Measurements from ENCODE around the gene SSR1. TPM values are rescaled to one million over a fixed set of nuclear protein-coding genes. Genes with fewer than 3 reads are reported as not detected.
A peak's percentile ranks its signal among the peaks of the same experiment; 100 is the strongest.

Gene SSR1
- total RNA-seq, 2 experiments from 2014 or later: 31.6 to 138 TPM

DNA sequence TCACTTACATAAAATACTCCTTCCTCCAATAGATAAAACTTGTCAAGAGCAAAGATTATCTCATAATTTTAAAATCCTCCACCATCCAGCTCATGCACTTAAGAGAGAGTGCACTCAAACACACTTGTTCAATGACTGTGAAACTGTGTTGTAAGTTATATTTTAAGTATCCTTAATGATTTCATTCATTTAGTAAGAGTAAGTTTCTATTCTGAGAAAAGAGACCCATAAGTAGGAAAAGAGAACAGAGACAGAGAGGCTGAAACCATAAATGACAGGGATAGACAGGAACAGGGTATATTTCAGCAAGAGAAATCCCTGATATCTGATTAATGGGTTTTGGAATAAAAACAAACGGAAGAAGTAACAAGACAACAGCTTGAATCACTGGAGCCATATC, 8.2 kb downstream of the SSR1 start:
- POLR2A ChIA-PET: interaction anchor here (1.3 to 1.9 kb wide), 2 partner anchors 8 to 11 kb away, joined by 5 to 9 read pairs; no protein-coding TSS in a partner anchor
- H2AFZ ChIP-seq (ENCODE audit: low read length): no peak overlapping the region

DNA sequence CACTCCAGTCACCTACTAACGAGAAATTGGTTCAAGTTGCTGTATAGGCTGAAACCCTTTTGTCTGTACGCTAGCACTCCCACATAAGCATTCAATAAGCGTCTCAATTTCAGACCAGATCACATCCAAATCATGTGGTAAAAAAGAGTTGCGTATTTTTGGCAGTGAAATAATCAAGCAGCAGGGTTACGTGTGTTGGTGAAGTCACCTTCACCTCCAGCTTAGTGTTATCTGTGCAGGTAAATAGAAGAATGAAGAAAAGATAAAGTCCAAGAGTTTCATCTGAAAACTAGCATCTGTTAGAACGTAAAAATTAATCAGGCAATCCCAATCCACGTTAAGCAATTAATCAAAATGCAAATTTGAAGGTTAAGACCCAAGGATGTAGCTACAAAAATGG, 11.3 kb downstream of the SSR1 start:
- H3K9me3 ChIP-seq (ENCODE audit: low read length): no peaks in the 10 kb centered on the region
- H3K36me3 ChIP-seq (ENCODE audit: insufficient read depth, low read length): peaks cover 96% of the 10 kb centered on the region
- ChIA-PET CTCF (ENCODE audit: unreplicated experiment) (no interaction called here), POLR2A (interaction anchor here (1.0 to 1.9 kb wide), 2 partner anchors 16 to 94 kb away, joined by 3 to 4 read pairs; no protein-coding TSS in a partner anchor)
- no peak overlapping the region for H2AFZ ChIP-seq (ENCODE audit: low read length)
- H4K20me1 ChIP-seq (ENCODE audit: insufficient read depth, low read length): peaks cover 4% of the 10 kb centered on the region; the same call in 1 of the 2 replicates
- no peak overlapping the region for H3K4me3 ChIP-seq (ENCODE audit: low read depth, low read length, poor library complexity, severe bottlenecking)
- H3K9me2 ChIP-seq (ENCODE audit: insufficient read depth, low read length): no peaks in the 10 kb centered on the region
- BruUV-seq (replicated peaks): TSS peak; percentile 7
- H3K4me1 ChIP-seq (ENCODE audit: insufficient read depth, low read length, poor library complexity, severe bottlenecking): no peaks in the 10 kb centered on the region
- intact Hi-C loops (cut with micrococcal nuclease; ENCODE audit: unreplicated experiment): no loop called here
- TF ChIP-seq, protein P1, sequence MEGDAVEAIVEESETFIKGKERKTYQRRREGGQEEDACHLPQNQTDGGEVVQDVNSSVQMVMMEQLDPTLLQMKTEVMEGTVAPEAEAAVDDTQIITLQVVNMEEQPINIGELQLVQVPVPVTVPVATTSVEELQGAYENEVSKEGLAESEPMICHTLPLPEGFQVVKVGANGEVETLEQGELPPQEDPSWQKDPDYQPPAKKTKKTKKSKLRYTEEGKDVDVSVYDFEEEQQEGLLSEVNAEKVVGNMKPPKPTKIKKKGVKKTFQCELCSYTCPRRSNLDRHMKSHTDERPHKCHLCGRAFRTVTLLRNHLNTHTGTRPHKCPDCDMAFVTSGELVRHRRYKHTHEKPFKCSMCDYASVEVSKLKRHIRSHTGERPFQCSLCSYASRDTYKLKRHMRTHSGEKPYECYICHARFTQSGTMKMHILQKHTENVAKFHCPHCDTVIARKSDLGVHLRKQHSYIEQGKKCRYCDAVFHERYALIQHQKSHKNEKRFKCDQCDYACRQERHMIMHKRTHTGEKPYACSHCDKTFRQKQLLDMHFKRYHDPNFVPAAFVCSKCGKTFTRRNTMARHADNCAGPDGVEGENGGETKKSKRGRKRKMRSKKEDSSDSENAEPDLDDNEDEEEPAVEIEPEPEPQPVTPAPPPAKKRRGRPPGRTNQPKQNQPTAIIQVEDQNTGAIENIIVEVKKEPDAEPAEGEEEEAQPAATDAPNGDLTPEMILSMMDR (conservative IDR thresholded peaks at IDR 0.05; ENCODE audit: low read length): no peak
- no peak for TF ChIP-seq EZH2phosphoT487 (IDR thresholded peaks at IDR 0.05; ENCODE audit: borderline replicate concordance, low read depth, low read length)
- no peak overlapping the region for H3K4me2 ChIP-seq (ENCODE audit: low read length)
- H3K27ac ChIP-seq (ENCODE audit: low read depth, low read length, poor library complexity, severe bottlenecking): no peak overlapping the region
- H3K79me2 ChIP-seq (ENCODE audit: insufficient read depth, low read depth, low read length): peaks cover 24% of the 10 kb centered on the region
- DNase-seq (ENCODE audit: low spot score): no peak

More for the DNA sequence above, 8.2 kb downstream of the SSR1 start:
- H3K79me2 ChIP-seq (ENCODE audit: insufficient read depth, low read depth, low read length): peaks cover 54% of the 10 kb centered on the region
- no peak for TF ChIP-seq EZH2phosphoT487 (IDR thresholded peaks at IDR 0.05; ENCODE audit: borderline replicate concordance, low read depth, low read length)
- TF ChIP-seq, protein P1 (conservative IDR thresholded peaks at IDR 0.05; ENCODE audit: low read length): no peak
- peaks cover 97% of the 10 kb centered on the region for H3K36me3 ChIP-seq (ENCODE audit: insufficient read depth, low read length)
- CTCF ChIA-PET (ENCODE audit: unreplicated experiment): no interaction called here
- BruUV-seq (replicated peaks): no TSS peak
- no peak overlapping the region for H3K4me3 ChIP-seq (ENCODE audit: low read depth, low read length, poor library complexity, severe bottlenecking)
- H3K27ac ChIP-seq (ENCODE audit: low read depth, low read length, poor library complexity, severe bottlenecking): no peak overlapping the region
- H3K9me3 ChIP-seq (ENCODE audit: low read length): no peaks in the 10 kb centered on the region
- H3K4me2 ChIP-seq (ENCODE audit: low read length): no peak overlapping the region
- H3K4me1 ChIP-seq (ENCODE audit: insufficient read depth, low read length, poor library complexity, severe bottlenecking): no peaks in the 10 kb centered on the region
- no peaks in the 10 kb centered on the region for H3K9me2 ChIP-seq (ENCODE audit: insufficient read depth, low read length)
- H4K20me1 ChIP-seq (ENCODE audit: insufficient read depth, low read length): peaks cover 4% of the 10 kb centered on the region; the same call in 1 of the 2 replicates
- intact Hi-C loops (cut with micrococcal nuclease; ENCODE audit: unreplicated experiment): no loop called here
- DNase-seq (ENCODE audit: low spot score): no peak

DNA sequence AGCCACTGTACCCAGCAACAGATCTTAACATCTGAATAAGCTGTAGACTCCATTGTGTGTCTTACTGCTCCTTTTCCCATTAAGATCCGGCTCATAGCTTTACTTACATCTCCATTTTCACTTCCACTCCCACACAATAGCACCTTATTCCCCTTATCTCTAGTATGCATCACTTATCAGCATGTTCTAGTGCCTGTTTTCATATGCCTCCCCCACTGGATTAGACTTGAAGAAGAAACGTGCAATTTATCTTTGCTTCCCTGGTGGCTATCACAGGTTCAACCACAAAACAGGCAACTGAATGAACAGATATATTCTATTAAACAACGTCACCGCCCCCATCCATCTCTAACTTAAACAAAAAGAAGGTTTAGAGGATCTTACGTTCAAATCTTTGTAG, 12.1 kb downstream of the SSR1 start:
- BruUV-seq (replicated peaks): no TSS peak
- Histone ChIP-seq H3K9me3 (ENCODE audit: low read length) (no peaks in the 10 kb centered on the region), H3K4me1 (ENCODE audit: insufficient read depth, low read length, poor library complexity, severe bottlenecking) (no peaks in the 10 kb centered on the region), H3K36me3 (ENCODE audit: insufficient read depth, low read length) (peaks cover 98% of the 10 kb centered on the region), H4K20me1 (ENCODE audit: insufficient read depth, low read length) (peaks cover 4% of the 10 kb centered on the region; the same call in 1 of the 2 replicates), H3K4me2 (ENCODE audit: low read length) (no peak overlapping the region), H3K79me2 (ENCODE audit: insufficient read depth, low read depth, low read length) (peaks cover 19% of the 10 kb centered on the region; the same call in 1 of the 2 replicates), H3K9me2 (ENCODE audit: insufficient read depth, low read length) (no peaks in the 10 kb centered on the region), H2AFZ (ENCODE audit: low read length) (no peak overlapping the region), H3K27ac (ENCODE audit: low read depth, low read length, poor library complexity, severe bottlenecking) (no peak overlapping the region), H3K4me3 (ENCODE audit: low read depth, low read length, poor library complexity, severe bottlenecking) (no peak overlapping the region)
- ChIA-PET CTCF (ENCODE audit: unreplicated experiment) (no interaction called here), POLR2A (interaction anchor here (1.1 to 1.9 kb wide), 4 partner anchors 12 to 23 kb away, joined by 3 to 4 read pairs (median 4); partner anchors contain the start of gene SSR1)
- no peak for DNase-seq (ENCODE audit: low spot score)
- intact Hi-C loops (cut with micrococcal nuclease; ENCODE audit: unreplicated experiment): no loop called here
- TF ChIP-seq, protein P1 (conservative IDR thresholded peaks at IDR 0.05; ENCODE audit: low read length): no peak
- TF ChIP-seq EZH2phosphoT487 (IDR thresholded peaks at IDR 0.05; ENCODE audit: borderline replicate concordance, low read depth, low read length): no peak

Measured in OCI-LY7 (cell line).